ENCODE results near the gene FAM53B. TPM values are rescaled to one million over a fixed set of nuclear protein-coding genes. Genes with fewer than 3 reads are reported as not detected.

Gene FAM53B
- total RNA-seq, 1 donor from 2014 or later: 21.8 TPM

- Mint-ChIP-seq H3K27me3 (peaks cover 9% of the 10 kb centered on the region), H3K4me3 (no peak overlapping the region), H3K27ac (no peak overlapping the region), H3K9me3 (peaks cover under 1% of the 10 kb centered on the region), H3K36me3 (ENCODE audit: low read depth) (peaks cover 18% of the 10 kb centered on the region), H3K4me1 (peaks cover 24% of the 10 kb centered on the region)
- intact Hi-C loops (cut with micrococcal nuclease): loop anchor here (10.0 kb wide), 1 partner anchor 435 kb away; no protein-coding TSS in a partner anchor
- no peak for DNase-seq
Measured at GRCh38 chr10:124629415-124629814, 114.8 kb downstream of the FAM53B start.

GRCh38 chr10:124628676-124629021, 115.5 kb downstream of the FAM53B start:
- H3K36me3 Mint-ChIP-seq (ENCODE audit: low read depth): peaks cover 17% of the 10 kb centered on the region
- H3K4me1 Mint-ChIP-seq: peaks cover 24% of the 10 kb centered on the region

GRCh38 chr10:124627866-124628675, 116.1 kb downstream of the FAM53B start:
- H3K36me3 Mint-ChIP-seq (ENCODE audit: low read depth): peaks cover 16% of the 10 kb centered on the region
- H3K27ac Mint-ChIP-seq: no peak overlapping the region
- peaks cover 24% of the 10 kb centered on the region for H3K4me1 Mint-ChIP-seq
- intact Hi-C loops (cut with micrococcal nuclease): loop anchor here (1.0 to 10.0 kb wide), 6 partner anchors 14 to 437 kb away; no protein-coding TSS in a partner anchor
- no peaks in the 10 kb centered on the region for H3K9me3 Mint-ChIP-seq
- DNase-seq: no peak
- H3K4me3 Mint-ChIP-seq: peak overlapping the region; percentile 30
- peaks cover 7% of the 10 kb centered on the region for H3K27me3 Mint-ChIP-seq

More at GRCh38 chr10:124628676-124629021, 115.5 kb downstream of the FAM53B start:
- Mint-ChIP-seq H3K27ac (no peak overlapping the region), H3K27me3 (peaks cover 9% of the 10 kb centered on the region), H3K9me3 (no peaks in the 10 kb centered on the region), H3K4me3 (no peak overlapping the region)
- intact Hi-C loops (cut with micrococcal nuclease): loop anchor here (10.0 kb wide), 1 partner anchor 436 kb away; no protein-coding TSS in a partner anchor
- no peak for DNase-seq

- Mint-ChIP-seq H3K4me1 (peaks cover 24% of the 10 kb centered on the region), H3K36me3 (ENCODE audit: low read depth) (peaks cover 20% of the 10 kb centered on the region), H3K4me3 (peak overlapping the region; percentile 34), H3K9me3 (no peaks in the 10 kb centered on the region), H3K27me3 (peaks cover 7% of the 10 kb centered on the region), H3K27ac (peak overlapping the region; percentile 34)
- intact Hi-C loops (cut with micrococcal nuclease): loop anchor here (1.0 to 10.0 kb wide), 6 partner anchors 13 to 438 kb away; no protein-coding TSS in a partner anchor
- DNase-seq: peak; percentile 82
Measured at GRCh38 chr10:124626759-124627380, 117.3 kb downstream of the FAM53B start.

- H3K36me3 Mint-ChIP-seq (ENCODE audit: low read depth): peaks cover 18% of the 10 kb centered on the region
- intact Hi-C loops (cut with micrococcal nuclease): loop anchor here (2.0 to 10.0 kb wide), 3 partner anchors 63 to 439 kb away; no protein-coding TSS in a partner anchor
- H3K4me1 Mint-ChIP-seq: peaks cover 22% of the 10 kb centered on the region
- H3K27ac Mint-ChIP-seq: no peak overlapping the region
- DNase-seq: no peak
- no peak overlapping the region for H3K4me3 Mint-ChIP-seq
- H3K9me3 Mint-ChIP-seq: no peaks in the 10 kb centered on the region
- peaks cover 7% of the 10 kb centered on the region for H3K27me3 Mint-ChIP-seq
Measured at GRCh38 chr10:124625831-124626238, 118.3 kb downstream of the FAM53B start.

GRCh38 chr10:124624895-124625294, 119.3 kb downstream of the FAM53B start:
- peaks cover 22% of the 10 kb centered on the region for H3K4me1 Mint-ChIP-seq
- H3K36me3 Mint-ChIP-seq (ENCODE audit: low read depth): peaks cover 18% of the 10 kb centered on the region
- peaks cover 7% of the 10 kb centered on the region for H3K27me3 Mint-ChIP-seq
- H3K27ac Mint-ChIP-seq: no peak overlapping the region
- no peak for DNase-seq
- intact Hi-C loops (cut with micrococcal nuclease): loop anchor here (10.0 kb wide), 1 partner anchor 440 kb away; no protein-coding TSS in a partner anchor
- no peaks in the 10 kb centered on the region for H3K9me3 Mint-ChIP-seq
- no peak overlapping the region for H3K4me3 Mint-ChIP-seq

GRCh38 chr10:124624466-124624865, 119.7 kb downstream of the FAM53B start:
- H3K36me3 Mint-ChIP-seq (ENCODE audit: low read depth): peaks cover 17% of the 10 kb centered on the region
- intact Hi-C loops (cut with micrococcal nuclease): loop anchor here (10.0 kb wide), 1 partner anchor 440 kb away; no protein-coding TSS in a partner anchor
- peaks cover 6% of the 10 kb centered on the region for H3K27me3 Mint-ChIP-seq
- peaks cover 21% of the 10 kb centered on the region for H3K4me1 Mint-ChIP-seq
- no peak for DNase-seq
- no peaks in the 10 kb centered on the region for H3K9me3 Mint-ChIP-seq
- no peak overlapping the region for H3K4me3 Mint-ChIP-seq
- H3K27ac Mint-ChIP-seq: no peak overlapping the region

GRCh38 chr10:124624006-124624405, 120.2 kb downstream of the FAM53B start:
- Mint-ChIP-seq H3K27me3 (peaks cover 2% of the 10 kb centered on the region), H3K27ac (no peak overlapping the region), H3K4me1 (peaks cover 20% of the 10 kb centered on the region), H3K36me3 (ENCODE audit: low read depth) (peaks cover 13% of the 10 kb centered on the region), H3K9me3 (no peaks in the 10 kb centered on the region), H3K4me3 (no peak overlapping the region)
- intact Hi-C loops (cut with micrococcal nuclease): loop anchor here (10.0 kb wide), 1 partner anchor 441 kb away; no protein-coding TSS in a partner anchor
- no peak for DNase-seq

GRCh38 chr10:124622866-124623536, 121.2 kb downstream of the FAM53B start:
- intact Hi-C loops (cut with micrococcal nuclease): loop anchor here (10.0 kb wide), 1 partner anchor 442 kb away; no protein-coding TSS in a partner anchor
- no peak overlapping the region for H3K27ac Mint-ChIP-seq
- H3K9me3 Mint-ChIP-seq: no peaks in the 10 kb centered on the region
- peaks cover 13% of the 10 kb centered on the region for H3K36me3 Mint-ChIP-seq (ENCODE audit: low read depth)
- no peak overlapping the region for H3K4me3 Mint-ChIP-seq
- H3K27me3 Mint-ChIP-seq: peaks cover 2% of the 10 kb centered on the region
- peaks cover 20% of the 10 kb centered on the region for H3K4me1 Mint-ChIP-seq
- DNase-seq: no peak

- H3K4me3 Mint-ChIP-seq: no peak overlapping the region
- H3K9me3 Mint-ChIP-seq: no peaks in the 10 kb centered on the region
- intact Hi-C loops (cut with micrococcal nuclease): loop anchor here (10.0 kb wide), 1 partner anchor 443 kb away; no protein-coding TSS in a partner anchor
- no peak for DNase-seq
- no peak overlapping the region for H3K27ac Mint-ChIP-seq
- peaks cover 2% of the 10 kb centered on the region for H3K27me3 Mint-ChIP-seq
- peaks cover 15% of the 10 kb centered on the region for H3K36me3 Mint-ChIP-seq (ENCODE audit: low read depth)
- peaks cover 15% of the 10 kb centered on the region for H3K4me1 Mint-ChIP-seq
Measured at GRCh38 chr10:124622158-124622557, 122.0 kb downstream of the FAM53B start.

- Mint-ChIP-seq H3K27ac (no peak overlapping the region), H3K9me3 (no peaks in the 10 kb centered on the region), H3K4me3 (no peak overlapping the region), H3K27me3 (peaks cover 2% of the 10 kb centered on the region), H3K36me3 (ENCODE audit: low read depth) (peaks cover 17% of the 10 kb centered on the region), H3K4me1 (peaks cover 10% of the 10 kb centered on the region)
- intact Hi-C loops (cut with micrococcal nuclease): loop anchor here (10.0 kb wide), 1 partner anchor 443 kb away; no protein-coding TSS in a partner anchor
- DNase-seq: no peak
Measured at GRCh38 chr10:124621637-124622036, 122.5 kb downstream of the FAM53B start.

- intact Hi-C loops (cut with micrococcal nuclease): loop anchor here (10.0 kb wide), 1 partner anchor 445 kb away; no protein-coding TSS in a partner anchor
- no peaks in the 10 kb centered on the region for H3K9me3 Mint-ChIP-seq
- peaks cover 6% of the 10 kb centered on the region for H3K4me1 Mint-ChIP-seq
- H3K36me3 Mint-ChIP-seq (ENCODE audit: low read depth): peaks cover 15% of the 10 kb centered on the region
- peaks cover 1% of the 10 kb centered on the region for H3K27me3 Mint-ChIP-seq
- no peak for DNase-seq
- H3K27ac Mint-ChIP-seq: no peak overlapping the region
- H3K4me3 Mint-ChIP-seq: no peak overlapping the region
Measured at GRCh38 chr10:124619802-124620490, 124.2 kb downstream of the FAM53B start.

- H3K9me3 Mint-ChIP-seq: no peaks in the 10 kb centered on the region
- H3K27ac Mint-ChIP-seq: no peak overlapping the region
- intact Hi-C loops (cut with micrococcal nuclease): no loop called here
Measured at GRCh38 chr10:124619195-124619594, 125.0 kb downstream of the FAM53B start.

More at GRCh38 chr10:124619195-124619594, 125.0 kb downstream of the FAM53B start:
- Mint-ChIP-seq H3K27me3 (peaks cover 1% of the 10 kb centered on the region), H3K4me1 (peaks cover 12% of the 10 kb centered on the region), H3K36me3 (ENCODE audit: low read depth) (peaks cover 15% of the 10 kb centered on the region), H3K4me3 (no peak overlapping the region)
- no peak for DNase-seq

Data from activated CD4-positive, alpha-beta T cell treated with anti-CD3 and anti-CD28 coated beads, Interleukin-2, amount 10 ng/mL, durations not matched to agents 24 days and 14 days (primary cell).